Dedifferentiated amniotic fluid mesenchymal stem cell (primary cell): ENCODE results near the gene CDS2.
"Not testable (repeated sequence)": the region's sequence is repeated elsewhere in the genome, so short reads cannot be mapped to it uniquely, and the experiment has no call there.

Experiments used
- DNase-seq: peaks from one replicate; pipeline ENCODE4 v3.0.0-alpha.2; 2016; ENCODE audit errors: extremely low spot score

The CDS2 gene

DNA sequence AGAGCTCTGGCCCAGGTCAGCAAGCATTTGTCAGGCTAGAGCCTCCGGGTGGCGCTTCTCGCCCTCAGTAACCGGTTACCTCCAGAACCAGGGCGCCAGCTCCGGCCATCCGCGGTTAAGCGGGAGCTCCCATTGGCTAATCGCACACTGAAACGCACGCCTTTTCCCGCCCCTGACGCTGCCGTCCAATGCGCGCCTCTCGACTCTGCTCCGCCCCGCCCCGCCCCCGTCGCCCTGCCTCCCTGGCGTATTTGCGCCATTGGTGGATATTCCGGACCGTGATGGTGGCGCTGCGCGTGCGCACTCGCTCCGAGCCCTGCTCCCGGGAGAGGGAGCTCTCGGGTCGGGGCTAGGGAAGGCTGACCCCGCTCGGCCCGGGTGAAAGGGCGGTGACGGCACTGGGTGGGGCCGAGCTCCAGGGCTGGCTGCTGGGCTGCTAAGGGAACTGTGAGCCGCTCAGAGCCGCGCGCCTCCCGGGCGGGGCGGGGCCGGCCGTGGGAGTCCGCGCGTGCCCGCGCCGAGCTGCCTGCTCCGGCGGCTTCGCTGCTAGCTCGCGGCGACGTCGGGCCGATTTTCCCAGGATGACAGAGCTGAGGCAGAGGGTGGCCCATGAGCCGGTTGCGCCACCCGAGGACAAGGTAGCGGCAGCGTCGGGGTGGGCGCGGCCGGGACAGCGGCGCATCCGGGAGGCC lies at the start of gene CDS2:
Gene CDS2 (plus strand): TSS at position 497 of the 692 bp plus-strand sequence. CDS start 85 bp downstream, at position 582.
- peak; percentile 97 for DNase-seq

DNA sequence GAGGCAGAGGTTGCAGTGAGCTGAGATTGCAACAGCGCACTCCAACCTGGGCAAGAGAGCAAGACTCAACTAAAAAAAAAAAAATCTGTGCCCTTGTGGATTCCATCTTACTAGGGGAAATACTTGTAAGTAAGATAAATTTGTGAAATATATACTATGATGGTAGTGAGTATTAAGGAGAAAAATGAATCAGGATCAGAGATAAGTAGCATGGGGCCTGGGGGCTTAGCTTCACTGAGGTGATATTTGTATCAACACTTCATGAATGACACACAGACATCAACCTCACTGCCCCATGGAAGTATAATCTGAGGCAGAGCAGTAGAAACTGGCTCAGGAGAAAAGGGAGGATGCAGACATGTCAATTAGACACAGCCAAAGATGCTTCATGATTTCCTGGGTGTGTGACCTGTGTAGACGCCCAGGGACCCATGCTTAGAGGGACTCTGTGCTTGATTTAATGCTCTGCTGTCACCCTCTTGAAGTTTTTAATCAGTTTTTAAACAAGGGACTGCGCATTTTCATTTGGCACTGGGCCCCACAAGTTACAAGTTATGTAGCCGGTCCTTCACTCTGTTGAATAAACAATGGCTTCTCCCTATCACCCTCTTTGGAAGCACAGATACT lies 48.9 kb upstream of the CDS2 start:
- no peak for DNase-seq

DNA sequence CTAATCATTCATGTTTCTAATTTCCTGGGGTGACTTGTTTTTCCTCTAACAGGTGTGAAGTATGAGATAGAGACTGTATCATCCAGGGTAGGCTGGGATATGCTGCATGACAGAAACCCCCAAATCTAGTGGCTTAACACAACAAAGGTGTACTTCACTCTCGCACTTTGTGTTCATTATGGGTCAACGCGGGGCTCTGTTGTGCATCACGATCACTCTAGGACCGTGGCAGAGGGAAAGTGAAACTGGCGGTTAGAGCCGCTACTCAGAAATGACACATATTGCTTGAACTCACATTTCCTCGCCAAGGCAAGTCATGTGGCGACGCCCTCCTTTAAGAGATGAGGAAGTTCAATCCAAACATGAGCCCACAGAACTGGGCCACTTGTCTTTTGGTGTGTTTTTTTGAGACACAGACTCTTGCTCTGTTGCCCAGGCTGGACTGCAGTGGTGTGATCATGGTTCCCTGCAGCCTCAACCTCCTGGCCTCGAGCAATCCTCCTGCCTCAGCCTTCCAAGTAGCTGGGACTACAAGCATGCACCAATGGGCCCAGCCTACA lies 48.3 kb upstream of the CDS2 start:
- no peak for DNase-seq

DNA sequence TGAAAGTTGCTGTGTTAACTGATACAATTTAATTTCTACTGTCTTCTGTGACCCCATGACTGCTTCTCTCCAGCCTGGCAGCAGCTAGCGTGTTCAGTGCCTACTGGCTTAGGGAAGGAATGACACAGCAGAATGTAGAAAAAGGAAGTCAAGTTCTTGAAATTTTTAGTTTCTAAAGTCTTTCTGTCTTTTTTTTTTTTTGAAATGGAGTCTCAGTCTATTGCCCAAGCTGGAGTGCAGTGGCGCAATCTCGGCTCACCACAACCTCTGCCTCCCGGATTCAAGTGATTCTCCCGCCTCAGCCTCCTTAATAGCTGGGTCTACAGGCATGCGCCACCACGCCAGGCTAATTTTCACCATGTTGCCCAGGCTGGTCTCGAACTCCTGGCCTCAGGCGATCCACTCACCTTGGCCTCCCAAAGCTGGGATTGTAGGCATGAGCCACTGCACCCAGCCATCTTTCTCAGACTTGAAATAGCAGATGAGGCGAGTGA lies 46.4 kb upstream of the CDS2 start:
- peak; percentile 73 for DNase-seq

DNA sequence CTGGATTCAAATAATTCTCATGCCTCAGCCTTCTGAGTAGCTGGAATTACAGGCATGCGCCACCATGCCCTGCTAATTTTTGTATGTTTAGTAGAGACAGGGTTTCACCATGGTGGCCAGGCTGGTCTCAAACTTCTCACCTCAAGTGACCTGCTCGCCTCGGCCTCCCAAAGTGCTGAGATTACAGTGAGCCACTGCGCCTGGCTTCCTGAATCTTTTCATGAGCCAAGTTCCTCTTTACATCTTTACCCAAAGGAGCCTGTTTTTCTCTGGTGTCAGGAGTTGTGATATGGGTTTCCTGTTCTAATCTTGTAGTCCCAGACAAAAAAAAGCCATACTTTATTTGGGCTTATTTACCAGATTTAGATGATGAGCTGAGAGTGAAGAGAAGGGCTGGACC lies 41.4 kb upstream of the CDS2 start:
- no peak for DNase-seq

DNA sequence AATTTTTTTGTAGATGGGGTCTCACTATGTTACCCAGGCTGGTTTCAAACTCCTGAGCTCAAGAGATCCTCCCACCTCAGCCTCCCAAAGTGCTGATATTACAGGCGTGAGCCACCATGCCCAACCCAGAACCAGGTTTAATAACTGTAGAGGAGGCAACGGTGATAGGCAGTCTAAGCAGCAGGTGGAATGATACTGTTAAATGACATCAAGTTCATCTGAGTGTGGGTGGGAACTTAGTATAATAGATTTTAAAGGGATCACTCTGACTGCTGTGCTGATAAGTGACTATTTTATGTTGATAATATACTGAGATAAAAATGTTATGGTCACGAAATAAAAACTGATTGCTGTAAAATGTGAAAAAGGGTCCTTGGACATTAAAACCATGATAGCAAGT lies 38.1 kb upstream of the CDS2 start:
- DNase-seq, result no peak

DNA sequence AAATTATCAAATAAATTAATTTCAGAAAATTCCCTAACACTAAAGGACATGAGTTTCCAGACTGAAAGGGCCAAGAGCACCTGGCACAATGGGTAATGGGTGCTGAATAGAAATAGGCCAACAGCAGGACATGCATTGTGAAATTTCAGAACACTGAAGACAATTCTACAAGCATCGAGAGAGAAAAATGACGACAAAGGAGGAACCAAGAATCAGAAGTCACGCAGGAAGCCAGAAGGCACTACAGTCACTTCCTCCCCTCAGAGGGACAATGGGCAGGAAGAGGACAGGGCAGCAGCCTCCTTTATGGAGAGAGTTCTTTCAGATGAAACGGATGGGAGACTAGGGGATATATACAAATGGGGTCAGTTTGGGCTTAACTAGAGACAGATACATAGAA lies 36.6 kb upstream of the CDS2 start:
- no peak for DNase-seq

DNA sequence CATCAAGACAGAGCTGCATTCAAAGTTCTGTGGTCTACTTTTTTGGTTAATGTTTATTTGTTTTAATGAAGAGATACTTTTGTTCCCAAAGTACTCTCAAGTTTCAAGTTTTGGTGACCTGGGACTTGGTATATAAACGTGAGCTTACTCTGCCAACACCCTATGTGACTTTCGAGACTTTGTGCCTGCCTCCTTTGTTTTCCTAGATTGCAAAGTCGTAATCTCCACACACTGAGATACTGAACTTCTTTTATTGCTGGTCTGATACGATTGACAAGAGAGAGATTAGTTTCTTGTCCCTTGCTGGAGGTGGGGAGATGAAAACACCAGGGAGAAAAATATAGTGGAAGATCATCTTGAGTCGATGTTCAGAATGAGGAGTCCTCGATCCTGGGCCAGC lies 34.9 kb upstream of the CDS2 start:
- no peak for DNase-seq

DNA sequence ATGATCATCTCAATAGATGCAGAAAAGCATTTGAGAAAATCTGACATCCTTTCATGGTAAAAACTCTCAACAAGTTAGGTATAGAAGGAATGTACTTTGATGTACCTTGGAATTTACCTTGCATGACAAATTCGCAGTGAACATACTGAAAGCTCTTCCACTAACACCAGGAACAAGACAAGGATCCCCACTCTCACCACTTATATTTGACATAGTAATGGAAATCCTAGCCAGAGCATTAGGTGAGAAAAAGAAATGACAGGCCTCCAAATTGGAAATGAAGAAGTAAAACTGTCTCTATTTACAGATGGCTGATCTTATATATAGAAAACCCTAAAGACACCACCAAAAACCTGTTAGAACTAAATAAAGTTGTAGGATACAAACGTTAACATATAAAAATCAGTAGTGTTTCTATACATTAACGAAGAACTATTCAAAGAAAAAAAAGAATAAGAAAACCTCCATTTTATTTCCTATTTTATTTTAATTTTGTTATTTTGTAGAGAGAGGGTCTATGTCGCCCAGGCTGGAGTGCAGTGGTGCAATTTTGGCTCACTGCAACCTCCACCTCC lies 34.0 kb upstream of the CDS2 start:
- no peak for DNase-seq

DNA sequence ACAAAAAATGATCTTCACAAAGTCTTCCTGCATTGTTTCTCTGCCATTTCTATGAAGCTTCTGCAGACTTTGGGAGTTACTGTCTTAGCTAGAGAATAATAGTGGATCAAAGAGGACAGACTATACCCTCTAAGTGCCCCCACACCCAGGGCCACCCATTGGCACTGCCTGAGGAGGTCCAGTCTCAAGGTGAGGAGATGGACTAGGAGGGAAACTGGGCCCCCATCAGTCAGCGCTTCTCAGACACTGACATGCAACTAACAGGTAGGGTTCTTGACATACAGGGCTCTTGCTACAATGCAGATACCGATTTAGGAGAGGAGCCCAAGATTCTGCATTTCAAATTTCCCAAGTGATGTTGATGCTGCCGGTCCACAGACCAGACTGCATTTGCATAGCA lies 31.4 kb upstream of the CDS2 start:
- no peak for DNase-seq

DNA sequence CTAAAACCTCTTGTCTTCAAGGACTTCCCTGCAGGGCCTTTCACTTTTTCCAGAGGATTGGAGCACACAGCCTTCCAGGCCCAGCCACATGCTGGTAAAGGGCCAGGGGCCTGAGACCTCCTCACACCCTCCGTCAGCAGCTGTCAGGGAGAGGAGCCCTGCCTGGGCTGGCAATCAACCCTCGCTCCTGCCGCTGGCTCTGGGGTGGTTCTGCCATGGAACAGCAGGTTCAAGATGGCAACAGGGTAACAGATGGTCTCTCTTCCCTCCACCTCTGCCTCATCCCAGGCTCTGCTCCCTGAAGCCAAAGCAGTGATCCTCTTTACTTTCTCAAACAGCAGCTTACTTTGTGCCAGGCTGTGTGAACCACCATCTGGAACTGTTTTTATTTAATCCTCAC lies 30.9 kb upstream of the CDS2 start:
- DNase-seq, result no peak

DNA sequence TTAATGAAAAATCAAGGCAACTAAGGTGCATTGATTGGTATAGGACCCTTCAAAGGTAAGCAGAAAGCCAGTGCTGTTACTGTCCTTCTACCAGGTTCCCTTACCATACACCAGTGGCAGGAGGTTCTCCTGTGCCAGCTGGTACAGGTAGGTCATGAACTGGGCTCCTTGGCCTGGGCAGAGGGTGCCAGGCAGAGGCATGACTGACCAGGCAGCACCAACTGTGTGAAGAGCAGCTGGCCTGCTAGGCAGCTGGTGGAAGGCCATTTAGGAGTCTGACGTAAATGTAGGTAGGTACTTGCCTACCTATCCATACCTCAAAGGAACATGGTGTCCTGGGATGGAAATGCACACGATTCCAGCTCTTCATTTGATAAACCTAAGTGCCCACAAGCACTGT lies 30.3 kb upstream of the CDS2 start:
- DNase-seq, result no peak

DNA sequence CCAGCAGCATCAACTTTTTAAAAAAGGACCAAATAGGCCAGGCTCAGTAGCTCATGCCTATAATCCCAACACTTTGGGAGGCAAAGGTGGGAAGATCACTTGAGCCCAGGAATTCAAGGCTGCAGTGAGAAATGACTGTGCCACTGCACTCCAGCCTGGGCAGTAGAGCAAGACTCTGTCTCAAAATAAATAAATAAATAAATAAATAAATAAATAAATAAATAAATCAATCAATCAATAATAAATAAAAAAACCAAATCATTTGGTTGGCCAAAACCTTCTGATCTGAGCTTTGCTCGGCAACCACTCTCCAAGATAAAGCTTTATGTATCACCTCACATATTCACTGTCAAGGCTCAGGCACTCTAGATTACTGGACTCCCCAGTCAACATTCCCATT lies 27.8 kb upstream of the CDS2 start:
- not testable (repeated sequence) for DNase-seq

DNA sequence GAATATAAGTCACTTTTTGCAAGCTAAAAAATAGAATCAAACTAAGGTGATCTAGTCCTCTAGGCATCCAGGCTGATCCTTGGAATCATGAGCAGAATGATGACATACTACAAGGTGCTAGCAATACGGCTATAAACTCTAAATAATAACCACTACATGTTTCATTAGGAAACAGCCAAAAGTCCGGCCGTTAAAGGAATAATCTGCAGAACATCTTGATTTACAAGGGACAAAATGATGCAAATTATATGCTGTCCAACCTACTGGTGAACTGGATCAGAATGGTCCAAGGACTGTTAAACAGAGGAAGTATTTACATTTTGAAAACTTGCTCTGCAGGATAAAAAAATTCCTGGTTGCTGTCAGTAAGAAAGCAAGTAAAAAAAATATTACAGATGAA lies 26.9 kb upstream of the CDS2 start:
- DNase-seq, result not testable (repeated sequence)

DNA sequence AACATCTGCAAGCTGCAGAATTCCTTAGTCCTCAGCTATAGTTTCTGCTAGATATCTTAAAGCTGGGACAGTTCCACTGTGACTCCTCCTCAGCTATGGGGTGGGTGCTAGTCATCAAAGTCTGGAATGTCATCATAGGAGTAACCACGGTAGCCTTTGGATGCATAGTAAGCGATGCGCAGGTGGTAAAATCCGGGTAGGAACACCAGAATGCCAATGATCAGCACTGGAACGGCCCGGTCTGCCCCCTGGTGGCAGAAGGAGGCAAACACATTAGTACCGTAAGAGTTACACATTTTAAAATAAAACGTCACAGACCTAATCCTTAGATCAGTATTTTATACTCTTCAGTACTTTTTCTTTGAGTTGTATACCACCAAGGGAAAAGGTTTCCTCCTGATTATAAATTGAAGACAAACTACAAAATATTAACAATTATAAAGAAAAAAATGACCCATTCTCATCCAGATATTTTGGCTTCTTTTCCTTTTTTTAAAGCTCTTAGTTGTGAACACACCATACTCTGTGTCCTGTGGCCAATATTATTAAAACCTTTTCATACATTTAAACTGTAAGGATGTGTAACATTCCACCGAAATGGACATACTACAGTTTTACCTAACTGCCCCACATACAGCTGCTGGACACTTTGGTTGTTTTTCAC lies 26.0 kb upstream of the CDS2 start:
- peak; percentile 48 for DNase-seq

DNA sequence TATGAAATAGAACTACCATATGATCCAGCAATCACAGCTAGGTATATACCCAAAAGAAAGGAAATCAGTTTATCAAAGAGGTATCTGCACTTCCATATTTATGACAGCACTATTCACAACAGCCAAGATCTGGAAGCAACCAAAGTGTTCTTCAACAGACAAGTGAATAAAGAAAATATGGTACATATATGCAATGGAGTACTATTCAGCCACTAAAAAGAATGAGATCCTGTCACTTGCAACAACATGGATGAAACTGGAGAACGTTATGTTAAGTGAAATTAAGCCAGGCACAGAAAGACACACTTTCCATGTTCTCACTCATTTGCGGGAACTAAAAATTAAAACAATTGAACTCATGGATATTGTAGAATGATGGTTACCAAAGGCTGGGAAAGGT lies 22.3 kb upstream of the CDS2 start:
- no peak for DNase-seq

DNA sequence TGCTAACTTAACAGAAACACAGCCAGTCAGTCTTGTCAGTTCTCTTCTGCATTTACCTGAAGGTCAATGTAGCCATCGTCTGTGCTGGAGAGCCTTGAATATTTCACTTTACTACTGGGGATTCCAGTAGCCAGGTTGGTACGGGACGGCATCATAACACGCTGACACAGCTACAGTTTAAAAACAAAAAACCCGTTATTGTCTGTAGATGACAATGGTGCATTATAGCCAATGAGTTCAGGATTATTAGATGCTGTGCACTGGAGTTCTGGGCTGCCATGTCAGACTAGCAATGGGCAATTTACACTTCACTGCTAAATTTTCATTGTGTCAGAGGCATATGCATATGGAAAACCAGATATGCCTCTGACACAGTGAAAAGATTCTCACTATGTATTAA lies 17.5 kb upstream of the CDS2 start:
- DNase-seq, result no peak

DNA sequence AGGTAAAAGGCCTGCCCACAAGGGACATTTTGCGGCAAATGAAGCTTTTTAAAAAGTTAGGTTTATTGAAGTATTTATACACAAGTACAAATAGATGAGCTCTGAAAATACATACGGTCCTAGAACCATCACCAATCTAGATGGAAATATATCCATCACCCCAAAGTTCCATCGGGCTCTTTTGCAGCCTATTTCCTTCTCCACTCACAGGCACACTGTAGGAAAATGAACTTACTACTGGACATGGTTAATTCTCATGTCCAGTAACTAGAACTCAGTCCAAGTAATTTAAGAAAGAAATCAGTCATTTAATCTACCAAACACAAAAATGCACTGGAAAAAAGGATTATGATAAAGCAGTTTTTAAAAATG lies 13.2 kb upstream of the CDS2 start:
- DNase-seq, result no peak

DNA sequence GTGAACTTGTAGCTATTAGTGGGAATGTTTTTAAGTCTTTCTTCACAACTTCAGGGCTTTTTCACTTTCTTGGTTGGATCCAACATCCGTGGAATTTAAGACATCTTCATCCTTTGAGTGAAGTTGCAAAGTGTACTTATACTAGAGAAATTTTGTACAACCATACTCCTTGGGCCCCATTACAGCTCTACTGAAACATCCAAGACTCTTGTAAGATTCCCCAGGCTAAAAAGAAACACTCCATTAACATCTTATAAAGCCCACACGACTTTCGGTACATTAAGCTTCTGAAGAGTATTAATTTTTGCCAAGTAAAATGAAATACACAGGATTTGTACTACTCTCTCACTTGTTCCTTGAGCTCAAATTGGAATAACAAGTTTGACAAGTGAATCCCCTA lies 12.4 kb upstream of the CDS2 start:
- DNase-seq, result no peak

DNA sequence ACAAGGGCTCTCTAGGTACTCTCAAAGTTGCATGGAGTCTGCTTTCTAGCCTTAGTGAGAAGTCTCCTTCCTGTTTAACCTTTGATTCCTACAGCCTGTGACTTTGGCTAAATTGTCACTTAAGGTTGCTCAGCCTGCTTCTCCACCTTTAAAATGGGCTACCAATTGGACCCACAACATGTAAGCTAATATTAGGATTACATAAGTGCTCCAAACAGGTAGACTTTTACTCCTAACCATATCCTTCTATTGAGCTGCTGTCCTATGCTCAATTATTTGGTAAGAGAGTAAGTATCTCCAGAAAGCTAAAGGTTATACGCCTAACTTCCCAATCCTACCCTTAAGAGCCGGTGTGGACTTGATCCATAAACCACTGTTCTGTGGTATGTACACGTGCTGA lies 9.9 kb upstream of the CDS2 start:
- no peak for DNase-seq

DNA sequence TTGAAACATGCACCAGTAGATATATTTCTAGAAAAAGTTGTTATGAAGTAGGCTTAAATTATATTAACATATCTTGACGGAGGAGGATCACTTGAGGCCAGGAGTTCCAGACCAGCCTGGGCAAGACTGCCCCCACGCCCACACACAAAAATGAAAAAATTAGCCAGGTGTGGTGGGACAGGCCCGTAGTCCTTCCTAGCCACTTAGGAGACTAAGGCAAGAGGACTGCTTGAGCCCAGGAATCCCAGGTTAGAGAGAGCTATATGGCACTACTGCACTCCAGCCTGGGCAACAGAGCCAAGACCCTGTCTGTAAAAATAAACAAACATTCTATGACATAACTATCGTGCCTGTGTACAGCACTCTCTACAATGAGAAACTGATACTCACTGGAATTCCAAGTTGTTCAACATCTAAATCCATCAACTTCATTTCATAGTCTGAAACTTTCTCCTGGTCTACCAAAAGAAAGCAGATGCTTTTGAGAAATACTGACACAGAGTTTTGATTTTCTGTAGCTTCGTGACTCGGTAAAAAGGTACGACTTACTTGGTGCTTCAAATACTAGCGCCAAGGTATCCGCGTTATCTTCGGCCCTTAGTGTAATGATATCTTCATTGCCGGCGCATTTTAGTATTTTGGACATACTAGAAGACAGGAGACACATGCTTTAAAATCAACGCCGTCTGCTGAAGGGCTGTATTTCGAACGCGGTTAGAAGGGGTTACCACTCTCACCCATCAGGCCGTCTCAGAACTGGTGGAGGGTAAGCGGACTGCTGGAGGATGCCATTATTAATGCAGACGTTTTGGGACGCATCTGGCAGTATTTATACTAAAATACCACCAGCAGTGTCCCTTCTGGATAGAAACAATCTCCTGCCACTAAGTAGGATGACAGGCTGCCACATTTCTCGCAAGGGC lies 8.3 kb upstream of the CDS2 start:
- no peak for DNase-seq

DNA sequence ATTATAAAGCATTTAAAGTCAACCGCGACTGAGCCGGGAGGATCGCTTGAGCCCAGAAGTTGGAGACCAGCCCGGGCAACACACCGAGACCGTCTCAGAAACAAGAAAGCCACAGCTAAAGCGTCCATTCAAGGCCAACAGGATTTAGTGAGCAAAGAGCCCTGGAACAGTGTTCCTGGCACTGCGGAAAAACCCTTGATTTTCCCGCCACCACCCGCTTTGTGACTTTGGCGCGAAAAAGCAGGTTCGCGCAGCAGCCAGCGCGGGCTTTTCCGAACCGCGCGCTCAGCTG lies 7.7 kb upstream of the CDS2 start:
- DNase-seq, result no peak
